Measurements from ENCODE around the gene CEP295NL. TPM values are rescaled to one million over a fixed set of nuclear protein-coding genes. Genes with fewer than 3 reads are reported as not detected.

Gene CEP295NL
- total RNA-seq, 1 experiment from 2014 or later: 2.0 TPM

DNA sequence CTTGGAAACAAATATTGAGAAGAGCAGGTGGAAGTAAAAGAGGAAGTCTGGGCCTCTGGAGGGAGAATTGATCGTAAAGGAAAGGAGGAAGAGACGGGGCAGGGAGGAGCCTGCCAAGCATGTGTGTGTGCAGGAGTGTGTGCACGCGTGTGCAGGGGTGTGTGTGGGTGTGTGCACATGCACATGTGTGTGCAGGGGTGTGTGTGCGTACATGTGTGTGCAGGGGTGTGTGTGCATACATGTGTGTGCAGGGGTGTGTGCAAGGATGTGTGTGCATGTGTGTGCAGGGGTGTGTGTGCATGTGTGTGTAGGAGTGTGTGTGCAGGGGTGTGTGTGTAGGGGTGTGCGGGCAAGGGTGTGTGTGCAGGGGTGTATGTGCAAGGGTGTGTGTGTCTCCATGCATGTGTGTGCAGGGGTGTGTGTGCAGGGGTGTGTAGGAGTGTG, 10.0 kb downstream of the CEP295NL start:
- Histone ChIP-seq H3K27me3 (replicated peaks; ENCODE audit: control insufficient read depth, insufficient read depth, low read length) (no peaks in the 10 kb centered on the region), H3K4me1 (peaks cover under 1% of the 10 kb centered on the region; the same call in 1 of the 2 replicates), H3K9me3 (no peaks in the 10 kb centered on the region), H3K4me3 (ENCODE audit: low read depth, low read length) (no peak overlapping the region), H3K36me3 (ENCODE audit: control insufficient read depth, insufficient read depth, low read length) (no peaks in the 10 kb centered on the region)
- intact Hi-C loops (cut with micrococcal nuclease; ENCODE audit: unreplicated experiment): no loop called here
- Mint-ChIP-seq H3K4me3 (ENCODE audit: unreplicated experiment) (no peak overlapping the region), H3K9me3 (ENCODE audit: unreplicated experiment) (no peaks in the 10 kb centered on the region), H3K36me3 (ENCODE audit: insufficient read depth, unreplicated experiment) (peaks cover 35% of the 10 kb centered on the region), H3K27ac (ENCODE audit: unreplicated experiment) (no peak overlapping the region), H3K4me1 (ENCODE audit: low read depth, unreplicated experiment) (peaks cover 7% of the 10 kb centered on the region), H3K27me3 (ENCODE audit: insufficient read depth, unreplicated experiment) (no peaks in the 10 kb centered on the region)
- no peak for DNase-seq
- BruUV-seq (replicated peaks): no TSS peak
- ChIA-PET CTCF (no interaction called here), POLR2A (no interaction called here)
- TF ChIP-seq, protein P1, sequence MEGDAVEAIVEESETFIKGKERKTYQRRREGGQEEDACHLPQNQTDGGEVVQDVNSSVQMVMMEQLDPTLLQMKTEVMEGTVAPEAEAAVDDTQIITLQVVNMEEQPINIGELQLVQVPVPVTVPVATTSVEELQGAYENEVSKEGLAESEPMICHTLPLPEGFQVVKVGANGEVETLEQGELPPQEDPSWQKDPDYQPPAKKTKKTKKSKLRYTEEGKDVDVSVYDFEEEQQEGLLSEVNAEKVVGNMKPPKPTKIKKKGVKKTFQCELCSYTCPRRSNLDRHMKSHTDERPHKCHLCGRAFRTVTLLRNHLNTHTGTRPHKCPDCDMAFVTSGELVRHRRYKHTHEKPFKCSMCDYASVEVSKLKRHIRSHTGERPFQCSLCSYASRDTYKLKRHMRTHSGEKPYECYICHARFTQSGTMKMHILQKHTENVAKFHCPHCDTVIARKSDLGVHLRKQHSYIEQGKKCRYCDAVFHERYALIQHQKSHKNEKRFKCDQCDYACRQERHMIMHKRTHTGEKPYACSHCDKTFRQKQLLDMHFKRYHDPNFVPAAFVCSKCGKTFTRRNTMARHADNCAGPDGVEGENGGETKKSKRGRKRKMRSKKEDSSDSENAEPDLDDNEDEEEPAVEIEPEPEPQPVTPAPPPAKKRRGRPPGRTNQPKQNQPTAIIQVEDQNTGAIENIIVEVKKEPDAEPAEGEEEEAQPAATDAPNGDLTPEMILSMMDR (IDR thresholded peaks at IDR 0.05; ENCODE audit: insufficient read depth in 1 of 2, low read depth in 1 of 2, low read length in 1 of 2, severe bottlenecking in 1 of 2, unreplicated experiment in 1 of 2): no peak

DNA sequence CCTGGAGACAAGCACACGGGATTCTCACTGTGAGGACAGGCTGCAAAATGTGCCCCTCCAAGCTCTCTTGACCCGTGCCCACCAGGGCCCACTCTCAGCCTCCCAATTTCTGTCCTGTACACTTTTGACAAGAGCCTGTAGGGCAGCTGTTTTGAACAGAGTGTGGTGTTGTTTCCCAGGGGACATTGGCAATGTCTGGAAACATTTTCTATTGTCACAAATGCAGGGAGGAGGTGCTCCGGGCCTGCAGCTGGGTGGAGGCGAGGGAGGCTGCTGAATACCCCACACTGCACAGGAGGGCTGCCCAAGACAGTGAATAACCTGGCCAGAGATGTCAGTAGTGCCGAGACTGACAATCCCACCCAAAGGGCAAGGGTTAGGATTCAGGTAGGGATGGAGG, 10.5 kb downstream of the CEP295NL start:
- POLR2A ChIA-PET: no interaction called here
- H3K27ac Mint-ChIP-seq (ENCODE audit: unreplicated experiment): no peak overlapping the region
- H3K27me3 Mint-ChIP-seq (ENCODE audit: insufficient read depth, unreplicated experiment): no peaks in the 10 kb centered on the region

DNA sequence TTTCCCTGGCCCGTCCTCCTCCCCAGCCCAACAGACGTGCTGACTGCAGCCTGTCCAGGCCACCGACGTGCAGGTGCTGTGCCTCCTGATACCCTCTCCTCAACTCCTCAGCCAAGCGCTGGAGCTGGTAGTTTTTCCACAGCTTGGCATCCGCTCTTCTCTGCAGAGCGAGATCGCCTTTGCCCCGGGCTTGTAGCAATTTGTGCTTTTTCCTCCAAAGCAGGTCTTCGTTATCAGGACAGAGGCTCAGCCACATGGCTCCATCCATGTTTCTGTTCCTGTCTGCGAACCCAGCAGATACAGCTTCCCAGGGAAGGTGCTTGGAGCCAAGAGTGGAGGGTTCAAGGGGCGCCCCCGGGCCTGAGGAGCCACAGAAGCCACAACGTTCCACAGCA, 10.9 kb downstream of the CEP295NL start:
- Histone ChIP-seq H3K36me3 (ENCODE audit: control insufficient read depth, insufficient read depth, low read length) (no peaks in the 10 kb centered on the region), H3K4me1 (no peaks in the 10 kb centered on the region), H3K27me3 (replicated peaks; ENCODE audit: control insufficient read depth, insufficient read depth, low read length) (no peaks in the 10 kb centered on the region), H3K4me3 (ENCODE audit: low read depth, low read length) (no peak overlapping the region), H3K9me3 (no peaks in the 10 kb centered on the region)
- no peak for DNase-seq
- Mint-ChIP-seq H3K4me3 (ENCODE audit: unreplicated experiment) (no peak overlapping the region), H3K27me3 (ENCODE audit: insufficient read depth, unreplicated experiment) (no peaks in the 10 kb centered on the region), H3K27ac (ENCODE audit: unreplicated experiment) (no peak overlapping the region), H3K36me3 (ENCODE audit: insufficient read depth, unreplicated experiment) (peaks cover 42% of the 10 kb centered on the region), H3K9me3 (ENCODE audit: unreplicated experiment) (no peaks in the 10 kb centered on the region), H3K4me1 (ENCODE audit: low read depth, unreplicated experiment) (peaks cover 7% of the 10 kb centered on the region)
- intact Hi-C loops (cut with micrococcal nuclease; ENCODE audit: unreplicated experiment): no loop called here
- ChIA-PET POLR2A (no interaction called here), CTCF (no interaction called here)
- TF ChIP-seq, protein P1 (IDR thresholded peaks at IDR 0.05; ENCODE audit: insufficient read depth in 1 of 2, low read depth in 1 of 2, low read length in 1 of 2, severe bottlenecking in 1 of 2, unreplicated experiment in 1 of 2): no peak
- BruUV-seq (replicated peaks): no TSS peak

More for the DNA sequence above, 10.5 kb downstream of the CEP295NL start:
- H3K36me3 Mint-ChIP-seq (ENCODE audit: insufficient read depth, unreplicated experiment): peaks cover 39% of the 10 kb centered on the region
- Histone ChIP-seq H3K4me3 (ENCODE audit: low read depth, low read length) (no peak overlapping the region), H3K36me3 (ENCODE audit: control insufficient read depth, insufficient read depth, low read length) (no peaks in the 10 kb centered on the region), H3K4me1 (no peaks in the 10 kb centered on the region), H3K9me3 (no peaks in the 10 kb centered on the region), H3K27me3 (replicated peaks; ENCODE audit: control insufficient read depth, insufficient read depth, low read length) (no peaks in the 10 kb centered on the region)
- no peaks in the 10 kb centered on the region for H3K9me3 Mint-ChIP-seq (ENCODE audit: unreplicated experiment)
- TF ChIP-seq, protein P1 (IDR thresholded peaks at IDR 0.05; ENCODE audit: insufficient read depth in 1 of 2, low read depth in 1 of 2, low read length in 1 of 2, severe bottlenecking in 1 of 2, unreplicated experiment in 1 of 2): no peak
- CTCF ChIA-PET: no interaction called here
- DNase-seq: no peak
- H3K4me1 Mint-ChIP-seq (ENCODE audit: low read depth, unreplicated experiment): peaks cover 7% of the 10 kb centered on the region
- H3K4me3 Mint-ChIP-seq (ENCODE audit: unreplicated experiment): no peak overlapping the region
- BruUV-seq (replicated peaks): no TSS peak
- intact Hi-C loops (cut with micrococcal nuclease; ENCODE audit: unreplicated experiment): no loop called here
